Sciatic nerve (tissue), 2 donors: Measurements from ENCODE around the gene HSD3B7. TPM values are rescaled to one million over a fixed set of nuclear protein-coding genes. Genes with fewer than 3 reads are reported as not detected.
A peak's percentile ranks its signal among the peaks of the same experiment; 100 is the strongest.
"Not testable (repeated sequence)": the region's sequence is repeated elsewhere in the genome, so short reads cannot be mapped to it uniquely, and the experiment has no call there.

Source experiments
- ATAC-seq: fragments of 200-7000 bp; cut with Tn5 transposase; one replicate; pipeline ENCODE4 v1.9.1; 2020; ENCODE audit warnings: mild to moderate bottlenecking, moderate library complexity
- DNase-seq: peaks from one replicate; pipeline ENCODE4 v3.0.0-alpha.2; 2020; ENCODE audit warnings: low spot score
- intact Hi-C: fragments of 100-400 bp; cut with DNase I; formaldehyde crosslinking; loops from one replicate; pipeline ENCODE4 v1.14.2; 2022
- total RNA-seq: library from RNA; stranded (reverse); fragmentation: NEBNext Ultra II Directional; extraction: Animal tissue kit (Norgen Biotek cat#: 25700); gene quantifications from one replicate; pipeline ENCODE4 v1.2.1, GENCODE V29; 2021
- donor health status: DM: no; HTN: no; CAD: no.
- donor health status: DM: no; HTN: no; CAD: no.

Gene HSD3B7
- 16.3 TPM for total RNA-seq

DNA sequence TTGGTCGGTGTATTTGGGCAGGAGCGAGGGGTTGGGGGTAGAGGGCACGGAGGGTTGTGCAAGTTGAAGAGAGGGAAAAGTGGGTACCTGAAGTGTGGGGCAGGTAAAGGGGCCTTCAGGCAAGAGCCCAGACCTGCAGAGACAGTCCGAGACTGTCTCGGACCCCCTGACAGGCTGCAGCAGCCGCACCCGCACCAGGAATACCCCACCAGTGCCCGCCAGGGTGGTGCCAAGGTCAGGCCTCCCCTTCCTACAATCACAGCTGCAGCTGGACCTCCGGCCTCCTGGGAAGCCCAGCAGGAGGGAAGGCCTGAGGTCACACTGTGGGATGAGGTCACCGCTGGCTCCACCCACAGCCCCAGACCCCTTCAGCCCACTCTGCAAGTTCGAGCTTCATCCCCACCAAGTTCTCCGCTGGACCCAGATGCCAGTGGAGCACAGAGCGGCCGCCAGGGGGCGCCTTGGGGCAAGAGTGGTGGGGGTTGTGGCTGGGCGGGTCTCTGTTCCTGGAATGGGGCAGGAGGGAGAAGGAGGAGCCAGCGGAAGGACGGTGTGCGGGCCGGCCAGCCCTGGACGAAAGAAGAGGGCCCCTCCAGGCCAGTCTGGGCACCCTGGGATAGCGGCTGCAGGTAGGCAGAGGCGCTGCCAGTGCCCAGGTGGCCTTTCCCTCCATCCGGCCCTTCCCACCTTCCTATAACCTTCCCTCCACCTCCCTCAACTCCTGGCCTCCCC lies at the start of gene HSD3B7:
Gene HSD3B7, plus strand, starts transcription at position 539 of the 732 bp plus-strand sequence. CDS start 452 bp downstream, outside the sequence.
- DNase-seq (peak; percentile 96), ATAC-seq (peak; percentile 93)
- intact Hi-C loops = loop anchor here (10.0 kb wide), 3 partner anchors 110 to 880 kb away; partner anchors contain the start of genes VKORC1 and ZNF843

DNA sequence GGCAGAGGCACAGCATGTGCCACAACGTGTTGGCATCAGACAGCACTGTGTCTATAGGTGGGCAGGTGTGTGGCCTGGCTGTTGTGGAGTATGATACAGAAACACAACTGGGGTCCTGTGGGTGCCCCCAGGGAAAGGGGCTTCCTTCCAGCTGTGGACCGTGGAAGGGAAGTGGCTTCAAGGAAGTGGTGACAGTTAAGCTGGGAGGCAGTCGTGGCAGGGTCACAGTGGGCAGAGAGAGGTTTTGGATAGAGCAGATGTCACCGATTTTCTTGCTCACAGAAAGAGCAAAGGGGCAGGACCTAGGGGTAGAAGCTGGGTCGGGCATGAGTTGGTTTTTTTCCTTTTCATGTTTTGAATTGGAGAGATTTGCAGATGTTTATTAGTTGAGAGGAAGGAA lies 47.3 kb upstream of the HSD3B7 start:
- intact Hi-C loops = no loop called here
- ATAC-seq = no peak

DNA sequence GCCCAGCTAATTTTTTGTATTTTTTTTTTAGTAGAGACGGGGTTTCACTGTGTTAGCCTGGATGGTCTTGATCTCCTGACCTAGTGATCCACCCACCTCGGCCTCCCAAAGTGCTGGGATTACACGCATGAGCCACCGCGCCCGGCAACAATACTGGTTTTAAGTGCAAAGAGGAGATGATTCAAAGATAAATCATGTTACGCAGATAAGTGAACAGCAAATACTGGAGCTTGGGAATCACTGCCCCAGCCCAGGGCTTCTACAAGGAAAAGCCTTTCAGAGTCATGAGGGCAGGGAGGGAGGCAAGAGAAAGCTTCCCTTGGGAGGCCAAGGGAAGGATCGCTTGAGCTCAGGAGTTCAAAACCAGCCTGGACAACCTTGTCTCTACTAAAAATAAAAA lies 45.4 kb upstream of the HSD3B7 start:
- intact Hi-C loops = not testable (repeated sequence)

More for the DNA sequence above, 47.3 kb upstream of the HSD3B7 start:
- no peak for DNase-seq

DNA sequence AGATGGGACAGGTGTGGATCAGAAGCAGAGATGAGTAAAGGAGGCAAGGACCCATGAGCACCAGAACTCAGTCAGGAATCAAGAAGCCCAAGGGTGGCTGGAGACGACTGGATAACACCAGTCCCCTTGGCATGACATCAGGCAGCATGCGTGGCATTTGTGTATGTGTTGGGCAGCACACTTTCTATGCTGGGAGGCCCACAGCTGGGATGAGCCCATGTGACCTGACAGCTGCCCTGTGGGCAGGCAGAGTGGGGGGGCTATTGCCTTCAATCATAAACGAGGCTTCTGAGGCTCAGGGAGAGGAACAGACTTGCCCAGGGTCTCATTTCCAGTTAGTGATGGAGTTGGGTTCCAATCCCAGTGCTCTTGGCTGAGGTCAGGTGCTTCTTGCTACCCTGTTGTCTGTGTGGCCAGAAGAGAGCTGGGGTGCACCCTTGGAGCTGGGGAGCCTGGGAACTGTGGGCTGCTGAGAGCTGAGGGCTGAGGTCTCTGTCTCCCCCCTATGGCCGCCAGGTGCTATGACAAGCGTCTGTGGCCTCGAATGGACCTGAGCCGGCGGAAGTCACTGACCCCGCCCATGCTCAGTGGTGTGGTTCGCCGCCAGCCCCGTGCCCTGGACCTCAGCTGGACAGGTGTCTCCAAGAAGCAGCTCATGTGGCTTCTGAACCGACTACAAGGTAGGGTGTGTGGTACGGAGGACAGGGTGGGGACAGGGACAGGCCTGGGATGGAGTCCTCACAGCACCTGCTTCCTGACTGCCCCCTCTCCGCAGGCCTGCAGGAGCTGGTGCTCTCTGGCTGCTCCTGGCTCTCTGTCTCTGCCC lies 43.2 kb upstream of the HSD3B7 start:
- DNase-seq (no peak), ATAC-seq (peak; percentile 84)
- intact Hi-C loops = no loop called here

More for the DNA sequence above, 45.4 kb upstream of the HSD3B7 start:
- not testable (repeated sequence) for ATAC-seq, DNase-seq

DNA sequence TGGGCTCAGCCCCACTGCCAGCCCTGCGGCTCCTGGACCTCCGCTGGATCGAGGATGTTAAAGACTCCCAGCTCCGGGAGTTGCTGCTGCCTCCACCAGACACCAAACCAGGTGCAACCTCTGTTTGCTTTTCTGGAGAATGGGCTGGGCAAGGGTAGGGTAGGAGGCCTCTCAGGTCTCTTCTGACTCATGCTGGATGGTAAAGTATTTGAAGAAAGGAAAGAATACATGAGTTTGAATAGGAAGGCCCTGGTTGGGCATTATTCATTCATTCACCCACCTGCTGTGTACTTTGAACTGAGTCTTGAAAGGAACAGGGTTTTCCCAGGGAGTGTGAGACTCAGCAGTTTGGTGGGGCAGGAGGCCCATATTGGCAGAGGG lies 42.6 kb upstream of the HSD3B7 start:
- no peak for DNase-seq
- no peak for ATAC-seq
- intact Hi-C loops = no loop called here

DNA sequence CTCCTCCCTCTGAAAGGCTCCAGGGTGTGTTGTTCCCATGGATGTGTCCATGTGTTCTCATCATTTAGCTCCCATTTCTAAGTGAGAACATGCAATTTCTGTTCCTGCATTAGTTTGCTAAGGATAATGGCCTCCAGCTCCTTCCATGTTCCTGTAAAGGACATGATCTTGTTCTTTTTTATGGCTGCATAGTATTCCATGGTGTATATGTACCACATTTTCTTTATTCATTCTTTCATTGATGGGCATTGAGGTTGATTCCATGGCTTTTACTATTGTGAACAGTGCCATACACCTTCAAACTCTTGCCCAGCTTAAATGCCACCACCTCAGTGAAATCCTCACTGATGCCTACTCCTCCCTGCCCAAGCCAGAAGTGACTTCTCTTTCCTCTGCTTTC lies 40.7 kb upstream of the HSD3B7 start:
- DNase-seq (no peak), ATAC-seq (no peak)
- intact Hi-C loops = no loop called here

DNA sequence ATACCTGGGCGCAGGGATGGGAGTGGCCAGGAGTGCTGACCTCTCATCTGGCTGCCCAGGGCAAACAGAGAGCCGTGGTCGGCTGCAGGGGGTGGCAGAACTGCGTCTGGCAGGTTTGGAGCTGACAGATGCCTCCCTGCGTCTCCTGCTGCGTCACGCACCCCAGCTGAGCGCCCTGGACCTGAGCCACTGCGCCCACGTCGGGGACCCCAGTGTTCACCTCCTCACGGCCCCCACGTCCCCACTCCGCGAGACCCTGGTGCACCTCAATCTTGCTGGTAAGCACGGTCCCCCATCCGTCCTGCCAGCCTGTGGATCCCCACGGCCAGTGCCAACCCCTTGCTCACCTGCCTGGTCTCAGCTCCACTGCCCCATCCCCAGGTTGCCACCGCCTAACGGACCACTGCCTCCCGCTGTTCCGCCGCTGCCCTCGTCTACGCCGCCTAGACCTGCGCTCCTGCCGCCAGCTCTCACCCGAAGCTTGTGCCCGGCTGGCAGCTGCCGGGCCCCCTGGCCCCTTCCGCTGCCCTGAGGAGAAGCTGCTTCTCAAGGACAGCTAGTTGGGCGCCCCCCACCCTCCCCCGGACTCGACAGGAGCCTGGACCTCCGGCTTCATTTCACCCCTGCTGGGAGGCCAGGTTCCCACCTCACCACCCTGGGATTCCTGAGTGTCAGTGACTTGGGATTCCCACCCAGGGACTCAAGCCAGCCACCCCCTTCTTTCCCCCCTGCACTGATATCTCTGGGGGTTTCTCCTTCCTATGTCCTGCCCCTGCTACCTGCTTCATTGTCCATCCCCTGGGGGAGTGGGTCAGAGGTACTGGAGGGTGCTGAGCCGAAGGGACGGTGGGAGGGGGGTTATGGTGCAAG lies 38.1 kb upstream of the HSD3B7 start:
- DNase-seq (no peak), ATAC-seq (no peak)
- intact Hi-C loops = no loop called here

DNA sequence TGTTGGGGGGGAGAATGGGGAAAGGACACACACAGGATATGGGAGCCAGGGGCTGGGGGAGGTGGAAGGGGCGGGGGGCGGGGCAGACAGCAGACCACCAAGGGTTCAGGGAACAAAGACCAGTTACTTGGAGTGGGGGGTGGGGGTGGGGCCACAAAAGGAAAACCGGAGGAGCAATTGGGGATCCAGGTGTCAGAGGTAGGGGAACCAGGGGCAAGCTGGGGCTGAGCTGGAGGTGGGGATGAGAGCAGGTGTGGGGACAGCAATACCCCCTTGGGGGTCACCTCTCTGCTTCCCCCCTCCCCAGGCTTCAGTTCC lies 37.5 kb upstream of the HSD3B7 start:
- no peak for ATAC-seq
- no peak for DNase-seq
- intact Hi-C loops = no loop called here

DNA sequence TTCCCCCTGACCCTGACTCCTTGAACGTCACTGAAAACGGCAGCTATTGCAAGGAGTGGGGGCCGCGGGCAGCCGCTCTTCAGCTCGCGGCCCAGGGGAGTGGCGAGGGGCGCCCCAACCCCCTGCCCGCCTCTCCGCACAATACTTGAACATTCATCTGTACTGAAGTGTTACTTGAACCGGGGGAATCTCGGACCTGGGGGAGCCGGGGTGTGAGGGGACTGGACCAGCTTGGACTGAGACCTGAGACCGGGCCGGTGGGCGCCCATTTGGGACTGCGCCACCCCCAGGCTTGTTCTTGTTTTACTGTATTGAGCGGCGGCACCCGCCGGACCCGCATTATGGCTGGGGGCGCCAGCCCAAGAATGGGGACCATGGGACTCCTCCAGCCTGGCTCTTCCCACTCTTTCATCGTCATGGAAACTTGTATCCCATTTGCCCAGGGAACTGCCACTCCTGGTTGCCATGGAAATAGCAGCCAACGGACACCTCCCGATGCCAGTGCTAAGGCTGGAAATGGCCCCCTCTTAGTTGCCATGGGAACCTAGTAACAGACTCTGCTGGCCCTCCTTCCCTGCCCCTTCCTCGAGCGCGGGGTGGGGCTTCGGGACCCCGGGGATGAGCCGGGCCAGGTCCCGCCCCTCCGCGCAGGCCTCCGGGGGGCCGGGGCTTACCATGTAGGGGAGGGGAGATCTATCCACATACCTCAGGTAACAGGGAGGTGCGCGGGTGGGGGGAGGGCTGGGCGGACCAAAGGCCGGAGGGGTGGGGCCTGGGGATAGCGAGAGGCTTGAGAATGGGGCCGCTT lies 36.9 kb upstream of the HSD3B7 start:
- intact Hi-C loops = no loop called here
- ATAC-seq (peak; percentile 83), DNase-seq (peak; percentile 95)

DNA sequence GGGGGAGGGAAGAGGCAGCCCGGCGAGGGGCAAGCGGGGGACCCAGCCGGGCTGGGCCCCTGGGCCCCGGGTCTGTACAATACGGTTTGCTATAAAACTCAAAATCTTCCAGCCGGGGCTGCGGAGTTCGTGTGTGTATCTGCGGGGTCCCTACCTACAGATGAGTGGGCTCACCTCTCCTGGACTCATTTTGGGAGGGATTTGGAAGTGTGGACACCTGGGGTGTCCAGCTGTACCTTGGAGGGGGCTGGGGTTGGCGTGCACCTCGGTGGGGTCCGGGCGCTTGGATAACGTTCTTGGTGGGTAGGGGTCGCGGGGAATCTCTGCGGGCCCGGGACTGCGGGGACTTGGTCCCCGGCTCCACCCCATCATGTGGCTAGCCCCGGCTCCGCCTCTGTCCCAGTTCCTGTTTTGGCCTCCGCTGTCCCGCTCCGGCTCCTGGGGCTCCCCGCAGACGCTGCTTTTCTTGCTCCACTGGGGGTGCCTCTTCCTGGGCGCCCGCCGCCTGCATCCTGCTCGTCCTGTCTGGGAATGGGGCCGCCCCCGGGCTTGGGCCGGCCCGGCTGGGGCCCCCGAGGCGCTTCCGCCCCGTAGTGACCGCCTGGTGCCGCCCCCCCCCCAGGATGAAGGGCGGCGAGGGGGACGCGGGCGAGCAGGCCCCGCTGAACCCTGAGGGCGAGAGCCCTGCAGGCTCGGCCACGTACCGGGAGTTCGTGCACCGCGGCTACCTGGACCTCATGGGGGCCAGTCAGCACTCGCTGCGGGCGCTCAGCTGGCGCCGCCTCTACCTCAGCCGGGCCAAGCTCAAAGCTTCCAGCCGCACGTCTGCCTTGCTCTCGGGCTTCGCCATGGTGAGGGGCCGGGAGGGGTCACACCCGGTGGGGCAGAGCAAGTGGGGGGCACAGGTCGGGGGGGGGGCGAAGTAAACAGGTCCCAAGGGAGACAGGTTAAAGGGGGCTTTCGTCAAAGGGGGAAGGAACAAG lies 36.0 kb upstream of the HSD3B7 start, which contains the start of gene ORAI3:
Gene ORAI3, plus strand, starts transcription at position 402 of the 983 bp plus-strand sequence. Its CDS starts 222 bp downstream, at position 624.
- ATAC-seq = peak; percentile 66
- intact Hi-C loops = no loop called here
- peak; percentile 90 for DNase-seq

DNA sequence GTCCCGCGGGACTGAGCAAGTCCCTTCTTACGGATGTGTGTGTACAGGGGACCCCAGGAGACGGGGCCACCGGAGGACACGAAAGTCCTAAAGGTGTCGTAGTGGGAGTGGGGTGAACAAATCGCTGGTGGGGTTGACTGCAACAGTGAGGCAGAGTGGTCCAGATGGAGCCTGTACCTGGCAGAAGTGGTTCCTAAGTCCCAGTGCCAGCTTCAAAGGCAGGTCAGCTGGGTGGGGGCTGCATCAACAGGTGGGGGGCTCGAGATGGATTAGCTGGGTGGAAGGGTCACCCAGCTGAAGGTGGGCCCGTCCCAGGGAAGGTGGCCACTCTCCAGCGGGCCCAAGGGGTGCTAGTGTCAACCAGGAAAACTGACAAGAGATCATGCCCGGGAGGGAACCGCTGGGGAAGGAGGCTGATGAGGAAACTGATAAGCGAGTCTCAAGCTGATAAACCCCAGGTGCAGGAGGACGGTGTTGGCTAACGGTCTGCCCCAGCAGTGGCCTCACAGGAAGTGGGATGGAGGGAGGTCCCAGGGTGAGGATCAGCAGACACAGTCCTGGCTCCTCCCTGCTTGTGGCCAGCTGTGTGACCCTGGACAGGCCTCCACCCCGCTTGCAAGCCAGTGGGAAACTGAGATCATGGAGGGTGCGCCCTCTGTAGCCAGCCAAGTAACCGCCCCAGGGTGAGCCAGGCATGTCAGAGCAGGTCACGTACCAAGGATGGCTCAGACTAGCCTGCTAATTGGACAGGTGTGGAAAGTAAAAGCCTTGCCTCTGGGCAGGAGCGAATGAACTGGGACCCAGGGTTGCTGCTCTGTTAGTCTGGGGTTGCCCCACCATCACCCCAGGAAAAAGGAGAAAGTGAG lies 35.1 kb upstream of the HSD3B7 start:
- peak; percentile 75 for ATAC-seq
- intact Hi-C loops = no loop called here
- DNase-seq = peak; percentile 88

DNA sequence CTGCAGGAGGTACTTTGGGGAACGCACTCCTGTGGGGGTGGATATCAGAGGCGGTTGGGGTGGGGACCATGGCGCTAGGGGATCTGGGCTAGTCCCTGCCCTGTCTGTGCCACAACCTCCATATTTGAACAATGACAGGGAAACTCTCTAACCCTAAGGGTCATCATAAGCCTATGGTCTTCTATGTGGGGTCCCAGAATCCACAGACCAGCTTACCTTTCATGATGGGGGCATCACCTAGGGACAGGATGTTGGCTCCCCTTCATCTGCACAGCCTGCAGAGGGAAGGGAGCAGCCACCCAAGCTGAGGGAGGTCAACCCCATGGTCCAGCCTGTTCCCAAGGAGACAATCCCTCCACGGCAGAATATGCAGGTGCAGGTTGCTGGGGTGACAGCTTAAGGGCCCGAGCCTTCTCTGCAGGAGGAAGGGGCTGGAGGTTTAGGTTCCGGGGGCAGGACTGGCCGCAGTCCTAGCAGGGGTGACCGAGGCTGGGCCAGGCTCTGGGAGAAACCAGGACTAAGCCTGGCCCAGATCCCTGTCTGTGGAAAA lies 34.4 kb upstream of the HSD3B7 start:
- DNase-seq (no peak), ATAC-seq (no peak)
- intact Hi-C loops = no loop called here

DNA sequence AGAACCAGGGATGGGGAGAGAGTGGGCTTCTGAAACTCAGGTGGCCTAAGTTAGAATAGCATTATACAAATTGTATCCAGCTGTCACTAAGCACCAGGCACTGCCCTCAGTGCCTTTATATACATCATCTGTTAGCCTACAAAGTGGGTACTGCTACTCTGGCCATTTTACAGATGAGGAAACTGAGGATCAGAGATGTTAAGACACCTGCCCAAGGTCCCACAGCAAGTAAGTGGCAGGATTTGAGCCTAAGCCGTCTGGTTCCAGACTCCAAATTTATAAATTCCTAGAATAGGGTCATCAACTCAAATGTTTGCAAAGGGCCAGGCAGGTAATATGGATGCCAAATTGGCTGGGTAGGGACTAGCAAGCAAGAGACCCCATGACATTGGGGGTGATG lies 33.8 kb upstream of the HSD3B7 start:
- intact Hi-C loops = no loop called here
- no peak for DNase-seq
- no peak for ATAC-seq

DNA sequence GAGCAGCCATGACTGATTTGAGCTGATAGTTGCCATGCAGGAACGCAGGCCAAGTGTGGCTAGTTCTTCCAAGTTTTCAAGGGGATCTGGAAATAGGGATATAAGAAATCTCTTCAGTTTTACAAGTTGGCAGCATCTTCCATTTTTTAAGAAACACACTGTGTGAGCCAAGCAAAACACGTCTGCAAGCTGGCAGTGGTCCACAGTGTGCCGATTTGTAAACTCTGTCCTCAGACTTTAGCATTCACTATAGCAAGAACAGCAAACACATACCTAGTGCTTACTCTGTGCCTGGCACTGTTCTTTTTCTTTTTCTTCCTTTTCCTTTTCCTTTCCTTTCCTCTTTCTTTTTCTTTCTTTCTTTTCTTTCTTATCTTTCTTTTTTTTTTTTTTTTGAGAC lies 33.3 kb upstream of the HSD3B7 start:
- peak; percentile 88 for DNase-seq

DNA sequence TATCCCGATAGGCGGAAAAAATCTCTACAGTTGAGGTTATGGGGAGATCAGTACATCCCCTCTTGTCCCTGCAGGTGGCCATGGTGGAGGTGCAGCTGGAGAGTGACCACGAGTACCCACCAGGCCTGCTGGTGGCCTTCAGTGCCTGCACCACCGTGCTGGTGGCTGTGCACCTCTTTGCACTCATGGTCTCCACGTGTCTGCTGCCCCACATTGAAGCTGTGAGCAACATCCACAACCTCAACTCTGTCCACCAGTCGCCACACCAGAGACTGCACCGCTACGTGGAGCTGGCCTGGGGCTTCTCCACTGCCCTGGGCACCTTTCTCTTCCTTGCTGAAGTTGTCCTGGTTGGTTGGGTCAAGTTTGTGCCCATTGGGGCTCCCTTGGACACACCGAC lies 31.9 kb upstream of the HSD3B7 start:
- DNase-seq = no peak
- intact Hi-C loops = no loop called here
- ATAC-seq = no peak

More for the DNA sequence above, 33.3 kb upstream of the HSD3B7 start:
- peak; percentile 2 for ATAC-seq
- intact Hi-C loops = no loop called here

DNA sequence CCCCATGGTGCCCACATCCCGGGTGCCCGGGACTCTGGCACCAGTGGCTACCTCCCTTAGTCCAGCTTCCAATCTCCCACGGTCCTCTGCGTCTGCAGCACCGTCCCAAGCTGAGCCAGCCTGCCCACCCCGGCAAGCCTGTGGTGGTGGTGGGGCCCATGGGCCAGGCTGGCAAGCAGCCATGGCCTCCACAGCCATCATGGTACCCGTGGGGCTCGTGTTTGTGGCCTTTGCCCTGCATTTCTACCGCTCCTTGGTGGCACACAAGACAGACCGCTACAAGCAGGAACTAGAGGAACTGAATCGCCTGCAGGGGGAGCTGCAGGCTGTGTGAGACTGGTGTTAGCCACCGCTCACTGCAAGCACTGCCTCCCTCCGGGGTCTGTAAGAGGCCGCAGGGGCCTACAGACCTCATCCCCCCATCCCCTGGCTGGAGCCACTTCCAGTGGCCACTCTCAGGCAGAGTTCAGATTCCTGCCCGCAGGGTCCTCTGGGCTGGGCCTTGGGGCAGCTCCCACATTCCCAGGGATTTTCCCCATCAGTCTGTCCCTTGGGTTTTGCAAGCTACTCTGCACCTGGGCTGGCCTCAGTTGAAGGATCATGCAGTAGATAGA lies 31.4 kb upstream of the HSD3B7 start:
- intact Hi-C loops = no loop called here
- ATAC-seq = no peak
- no peak for DNase-seq
